Activated T-helper 2 cell treated with anti-CD3 and anti-CD28 coated beads, Interferon-gamma antibody, Interleukin-2, Interleukin-4, amounts not matched to agents 10 μg/mL and 5 μg/mL and 100 μg/mL, durations not matched to agents 14 hours and 24 hours and 36 hours (primary cell): ENCODE data around the gene CYP39A1. TPM values are rescaled to one million over a fixed set of nuclear protein-coding genes. Genes with fewer than 3 reads are reported as not detected.

Experiments
- DNase-seq: peaks from one replicate; pipeline ENCODE4 v3.0.0; 2021; ENCODE audit warnings: low spot score
- H3K27ac Mint-ChIP-seq: one replicate; pipeline ENCODE4 v1.8.0; 2021; ENCODE audit warnings: mixed read lengths
- H3K27me3 Mint-ChIP-seq: one replicate; pipeline ENCODE4 v1.8.0; 2021; ENCODE audit warnings: low read depth, mixed read lengths
- H3K36me3 Mint-ChIP-seq: one replicate; pipeline ENCODE4 v1.8.0; 2021; ENCODE audit warnings: low read depth, mixed read lengths
- H3K4me1 Mint-ChIP-seq: one replicate; pipeline ENCODE4 v1.8.0; 2021; ENCODE audit warnings: low read depth, mixed read lengths
- H3K4me3 Mint-ChIP-seq: one replicate; pipeline ENCODE4 v1.8.0; 2021; ENCODE audit warnings: low read depth, mild to moderate bottlenecking, moderate library complexity, mixed read lengths
- H3K9me3 Mint-ChIP-seq: one replicate; pipeline ENCODE4 v1.8.0; 2021; ENCODE audit warnings: mixed read lengths
- intact Hi-C: fragments of 100-400 bp; cut with micrococcal nuclease; formaldehyde crosslinking; loops from one replicate; pipeline ENCODE4 v1.15.1; 2023
- total RNA-seq: library from RNA; stranded (reverse); gene quantifications from 2 replicates; pipeline ENCODE4 v1.2.3, GENCODE V29; 2022

Gene CYP39A1, protein sequence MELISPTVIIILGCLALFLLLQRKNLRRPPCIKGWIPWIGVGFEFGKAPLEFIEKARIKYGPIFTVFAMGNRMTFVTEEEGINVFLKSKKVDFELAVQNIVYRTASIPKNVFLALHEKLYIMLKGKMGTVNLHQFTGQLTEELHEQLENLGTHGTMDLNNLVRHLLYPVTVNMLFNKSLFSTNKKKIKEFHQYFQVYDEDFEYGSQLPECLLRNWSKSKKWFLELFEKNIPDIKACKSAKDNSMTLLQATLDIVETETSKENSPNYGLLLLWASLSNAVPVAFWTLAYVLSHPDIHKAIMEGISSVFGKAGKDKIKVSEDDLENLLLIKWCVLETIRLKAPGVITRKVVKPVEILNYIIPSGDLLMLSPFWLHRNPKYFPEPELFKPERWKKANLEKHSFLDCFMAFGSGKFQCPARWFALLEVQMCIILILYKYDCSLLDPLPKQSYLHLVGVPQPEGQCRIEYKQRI
- not detected in 2 replicates for total RNA-seq

DNA sequence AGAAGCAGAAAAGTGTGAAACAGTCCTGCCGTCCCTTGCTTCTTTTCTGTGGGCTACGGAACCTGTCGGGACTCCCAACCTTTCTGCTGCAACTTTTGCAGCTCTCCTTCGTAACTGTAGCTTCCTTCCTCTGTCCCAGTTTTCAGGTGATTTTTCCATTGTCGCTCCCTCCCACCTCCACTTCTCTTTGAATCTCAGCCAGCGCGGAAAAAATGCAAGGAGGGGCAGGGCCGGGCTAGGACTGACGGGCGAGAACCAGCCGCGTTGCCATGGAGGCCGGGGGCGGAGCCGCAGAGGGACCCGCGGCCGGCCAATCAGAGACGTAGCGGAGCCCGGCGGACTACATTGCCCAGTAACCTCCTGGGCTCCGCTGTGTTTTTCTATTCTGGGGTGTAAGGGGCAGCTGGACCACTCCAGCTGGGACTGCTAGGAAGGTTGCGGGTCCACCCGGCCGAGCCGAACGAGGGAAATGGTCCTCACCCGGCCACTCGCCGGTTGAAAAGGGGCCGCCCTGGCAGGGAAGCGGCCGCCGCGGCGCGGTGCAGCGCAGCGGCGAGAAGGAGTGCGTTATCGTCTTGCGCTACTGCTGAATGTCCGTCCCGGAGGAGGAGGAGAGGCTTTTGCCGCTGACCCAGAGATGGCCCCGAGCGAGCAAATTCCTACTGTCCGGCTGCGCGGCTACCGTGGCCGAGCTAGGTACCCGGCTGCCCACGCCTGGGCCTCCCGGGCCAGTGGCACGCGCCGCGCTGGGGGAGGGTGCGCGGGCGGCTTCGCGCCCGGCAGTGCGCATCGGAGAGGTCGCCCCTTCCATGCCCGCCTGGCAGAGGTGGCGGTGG lies at the start of gene CYP39A1, which contains the start of gene SLC25A27:
Gene CYP39A1 (minus strand): TSS at position 216 of the 836 bp plus-strand sequence. CDS start 236 bp downstream, outside the sequence.
Gene SLC25A27 (plus strand): TSS at position 373 of the 836 bp plus-strand sequence. CDS start 218 bp downstream, at position 591.
- Mint-ChIP-seq H3K4me3 (peak within 1 kb of the TSS; percentile 83), H3K27me3 (peaks cover 51% of the 10 kb centered on the region), H3K36me3 (no peaks in the 10 kb centered on the region), H3K4me1 (peaks cover 14% of the 10 kb centered on the region), H3K9me3 (no peaks in the 10 kb centered on the region), H3K27ac (no peak within 1 kb of the TSS)
- intact Hi-C loops: no loop called here
- peak; percentile 76 for DNase-seq

DNA sequence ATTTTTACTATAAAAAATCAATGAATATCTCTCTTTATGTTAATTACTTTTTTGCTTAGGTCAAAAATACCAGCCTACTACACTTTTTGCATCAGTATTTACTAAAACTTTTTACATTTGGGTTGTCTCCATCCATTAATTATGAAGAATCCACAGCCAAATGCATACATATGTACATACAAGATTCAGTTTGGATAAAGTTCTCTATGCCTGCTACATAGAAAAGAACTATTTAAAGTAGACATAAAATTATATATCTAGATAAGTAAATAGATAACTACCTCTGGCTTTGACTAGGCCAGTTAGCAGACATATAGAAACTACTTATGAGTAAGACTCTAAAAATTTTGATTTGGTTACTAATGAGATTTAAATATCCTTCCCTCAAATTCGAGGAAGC lies 47.4 kb upstream of the CYP39A1 start:
- Mint-ChIP-seq H3K4me1 (no peaks in the 10 kb centered on the region), H3K36me3 (no peaks in the 10 kb centered on the region), H3K9me3 (no peaks in the 10 kb centered on the region), H3K27ac (no peak overlapping the region), H3K4me3 (no peak overlapping the region), H3K27me3 (peaks cover 29% of the 10 kb centered on the region)
- DNase-seq: no peak
- intact Hi-C loops: no loop called here

DNA sequence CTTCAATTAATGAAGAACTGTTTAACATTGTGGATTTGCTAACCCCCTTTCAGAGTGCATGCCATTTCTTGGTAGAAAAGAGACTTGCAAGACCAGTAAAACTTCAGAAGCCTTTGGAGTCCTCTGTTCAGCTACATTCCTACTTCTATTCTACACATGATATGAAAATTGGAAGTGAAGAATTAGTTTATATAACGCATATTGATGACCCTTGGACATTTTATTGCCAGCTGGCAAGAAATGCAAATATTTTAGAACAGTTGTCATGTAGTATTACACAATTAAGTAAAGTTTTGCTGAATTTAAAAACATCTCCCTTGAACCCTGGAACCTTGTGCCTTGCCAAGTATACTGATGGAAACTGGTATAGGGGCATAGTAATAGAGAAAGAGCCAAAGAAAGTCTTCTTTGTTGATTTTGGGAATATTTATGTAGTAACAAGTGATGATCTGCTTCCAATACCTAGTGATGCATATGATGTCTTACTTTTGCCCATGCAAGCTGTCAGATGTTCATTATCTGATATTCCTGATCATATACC lies 38.4 kb upstream of the CYP39A1 start:
- DNase-seq: no peak
- Mint-ChIP-seq H3K36me3 (no peaks in the 10 kb centered on the region), H3K4me1 (no peaks in the 10 kb centered on the region), H3K27ac (no peak overlapping the region), H3K4me3 (no peak overlapping the region), H3K27me3 (peaks cover 20% of the 10 kb centered on the region), H3K9me3 (no peaks in the 10 kb centered on the region)
- intact Hi-C loops: no loop called here

DNA sequence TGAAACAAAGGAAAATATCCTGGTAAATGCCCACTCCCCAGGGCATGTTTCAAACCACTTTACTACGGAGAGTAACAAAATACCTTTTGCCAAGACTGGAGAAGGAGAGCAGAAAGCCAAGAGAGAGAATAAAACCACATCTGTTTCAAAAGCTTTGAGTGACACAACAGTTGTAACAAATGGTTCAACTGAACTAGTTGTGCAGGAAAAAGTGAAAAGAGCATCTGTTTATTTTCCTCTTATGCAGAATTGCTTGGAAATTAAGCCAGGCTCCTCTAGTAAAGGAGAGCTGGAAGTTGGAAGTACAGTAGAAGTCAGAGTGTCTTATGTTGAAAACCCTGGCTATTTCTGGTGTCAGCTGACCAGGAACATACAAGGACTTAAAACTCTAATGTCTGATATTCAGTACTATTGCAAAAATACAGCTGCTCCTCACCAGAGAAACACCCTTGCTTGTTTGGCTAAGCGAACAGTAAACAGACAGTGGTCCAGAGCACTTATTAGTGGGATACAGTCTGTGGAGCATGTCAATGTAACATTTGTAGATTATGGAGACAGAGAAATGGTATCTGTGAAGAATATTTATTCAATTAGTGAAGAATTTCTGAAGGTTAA lies 37.6 kb upstream of the CYP39A1 start:
- H3K4me1 Mint-ChIP-seq: no peaks in the 10 kb centered on the region
- no peaks in the 10 kb centered on the region for H3K9me3 Mint-ChIP-seq
- no peak for DNase-seq
- H3K27me3 Mint-ChIP-seq: peaks cover 15% of the 10 kb centered on the region
- H3K4me3 Mint-ChIP-seq: no peak overlapping the region
- H3K36me3 Mint-ChIP-seq: no peaks in the 10 kb centered on the region
- intact Hi-C loops: no loop called here
- H3K27ac Mint-ChIP-seq: no peak overlapping the region

DNA sequence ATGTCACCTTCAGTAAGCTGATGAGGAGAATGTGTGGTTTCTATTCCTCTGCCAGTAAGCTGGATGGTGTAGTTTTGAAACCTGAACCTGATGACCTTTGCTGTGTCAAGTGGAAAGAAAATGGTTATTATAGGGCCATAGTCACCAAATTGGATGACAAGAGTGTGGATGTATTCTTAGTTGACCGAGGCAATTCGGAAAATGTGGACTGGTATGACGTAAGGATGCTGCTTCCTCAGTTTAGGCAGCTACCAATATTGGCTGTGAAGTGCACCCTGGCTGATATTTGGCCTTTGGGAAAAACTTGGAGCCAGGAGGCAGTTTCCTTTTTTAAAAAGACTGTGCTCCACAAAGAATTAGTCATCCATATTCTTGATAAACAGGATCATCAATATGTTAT lies 37.0 kb upstream of the CYP39A1 start:
- Mint-ChIP-seq H3K27me3 (peaks cover 18% of the 10 kb centered on the region), H3K27ac (no peak overlapping the region), H3K9me3 (no peaks in the 10 kb centered on the region), H3K36me3 (no peaks in the 10 kb centered on the region), H3K4me3 (no peak overlapping the region), H3K4me1 (no peaks in the 10 kb centered on the region)
- intact Hi-C loops: no loop called here
- DNase-seq: no peak

DNA sequence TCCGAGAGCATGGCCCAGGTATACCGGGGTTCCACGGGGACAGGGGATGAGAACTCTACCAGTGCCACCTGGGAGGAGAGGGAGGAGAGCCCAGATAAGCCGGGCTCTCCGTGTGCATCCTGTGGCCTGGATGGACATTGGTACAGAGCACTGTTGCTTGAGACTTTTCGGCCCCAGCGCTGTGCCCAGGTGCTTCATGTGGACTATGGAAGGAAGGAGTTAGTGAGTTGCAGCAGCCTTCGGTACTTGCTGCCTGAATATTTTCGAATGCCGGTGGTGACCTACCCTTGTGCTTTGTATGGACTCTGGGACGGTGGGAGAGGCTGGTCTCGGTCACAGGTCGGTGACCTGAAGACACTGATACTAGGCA lies 36.3 kb upstream of the CYP39A1 start:
- H3K4me1 Mint-ChIP-seq: no peaks in the 10 kb centered on the region
- no peak overlapping the region for H3K27ac Mint-ChIP-seq
- DNase-seq: no peak
- H3K36me3 Mint-ChIP-seq: no peaks in the 10 kb centered on the region
- intact Hi-C loops: no loop called here
- H3K4me3 Mint-ChIP-seq: no peak overlapping the region
- peaks cover 18% of the 10 kb centered on the region for H3K27me3 Mint-ChIP-seq
- no peaks in the 10 kb centered on the region for H3K9me3 Mint-ChIP-seq

DNA sequence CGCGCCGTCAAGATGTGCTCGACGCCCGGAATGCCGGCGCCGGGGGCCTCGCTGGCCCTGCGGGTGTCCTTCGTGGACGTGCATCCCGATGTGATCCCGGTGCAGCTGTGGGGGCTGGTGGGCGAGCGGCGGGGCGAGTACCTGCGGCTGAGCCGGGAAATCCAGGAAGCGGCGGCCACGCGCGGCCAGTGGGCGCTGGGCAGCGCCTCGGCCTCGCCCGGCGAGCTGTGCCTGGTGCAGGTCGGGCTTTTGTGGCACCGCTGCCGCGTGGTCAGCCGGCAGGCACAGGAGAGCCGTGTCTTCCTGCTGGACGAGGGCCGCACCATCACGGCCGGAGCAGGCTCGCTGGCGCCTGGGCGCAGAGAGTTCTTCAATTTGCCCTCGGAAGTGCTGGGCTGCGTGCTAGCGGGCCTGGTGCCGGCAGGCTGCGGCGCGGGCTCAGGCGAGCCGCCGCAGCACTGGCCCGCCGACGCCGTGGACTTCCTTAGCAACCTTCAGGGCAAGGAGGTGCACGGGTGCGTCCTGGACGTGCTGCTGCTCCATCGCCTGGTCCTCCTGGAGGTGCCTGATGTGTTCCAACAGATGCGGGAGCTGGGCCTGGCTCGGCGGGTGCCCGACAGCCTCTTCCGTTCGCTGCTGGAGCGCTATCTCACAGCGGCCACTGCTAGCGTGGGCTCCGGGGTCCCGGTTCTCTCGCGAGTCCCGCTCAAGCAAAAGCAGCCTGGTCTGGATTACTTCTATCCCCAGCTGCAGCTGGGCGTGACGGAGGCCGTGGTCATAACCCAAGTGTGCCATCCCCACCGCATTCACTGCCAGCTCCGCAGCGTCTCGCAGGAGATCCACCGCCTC lies 35.7 kb upstream of the CYP39A1 start:
- H3K27me3 Mint-ChIP-seq: peaks cover 13% of the 10 kb centered on the region
- no peak overlapping the region for H3K4me3 Mint-ChIP-seq
- intact Hi-C loops: no loop called here
- no peaks in the 10 kb centered on the region for H3K4me1 Mint-ChIP-seq
- H3K36me3 Mint-ChIP-seq: no peaks in the 10 kb centered on the region
- no peaks in the 10 kb centered on the region for H3K9me3 Mint-ChIP-seq
- DNase-seq: no peak
- no peak overlapping the region for H3K27ac Mint-ChIP-seq

DNA sequence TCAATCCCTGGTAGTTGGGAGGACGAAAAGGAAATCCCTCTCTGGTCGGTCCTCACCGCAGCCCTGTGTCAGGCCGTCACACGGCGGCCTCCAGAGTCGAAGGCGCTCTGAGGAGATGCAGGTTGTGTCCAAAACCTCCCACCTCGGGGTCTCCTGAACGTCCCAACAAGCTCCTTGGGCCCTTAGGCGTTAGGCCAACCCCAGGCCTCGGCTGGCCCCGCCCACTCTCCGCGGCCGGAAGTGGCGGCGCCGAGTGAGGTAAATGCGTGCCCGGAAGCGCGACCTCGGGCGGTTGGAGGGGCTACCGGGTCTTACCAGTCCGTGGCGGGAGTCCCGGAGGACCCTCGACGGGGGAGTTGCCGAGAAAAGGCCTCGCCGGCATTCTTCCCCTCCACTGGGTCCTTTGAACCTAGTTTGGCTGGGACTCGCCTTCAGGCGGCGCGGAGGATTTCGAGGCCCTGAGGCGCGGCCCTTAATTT lies 35.0 kb upstream of the CYP39A1 start, which contains the start of gene TDRD6:
Gene TDRD6 (plus strand): TSS at position 267 of the 479 bp plus-strand sequence. CDS start 244 bp downstream, outside the sequence.
- Mint-ChIP-seq H3K36me3 (no peaks in the 10 kb centered on the region), H3K9me3 (no peaks in the 10 kb centered on the region), H3K27me3 (peaks cover 13% of the 10 kb centered on the region), H3K4me3 (no peak within 1 kb of the TSS), H3K4me1 (no peaks in the 10 kb centered on the region), H3K27ac (no peak within 1 kb of the TSS)
- intact Hi-C loops: no loop called here
- DNase-seq: no peak

DNA sequence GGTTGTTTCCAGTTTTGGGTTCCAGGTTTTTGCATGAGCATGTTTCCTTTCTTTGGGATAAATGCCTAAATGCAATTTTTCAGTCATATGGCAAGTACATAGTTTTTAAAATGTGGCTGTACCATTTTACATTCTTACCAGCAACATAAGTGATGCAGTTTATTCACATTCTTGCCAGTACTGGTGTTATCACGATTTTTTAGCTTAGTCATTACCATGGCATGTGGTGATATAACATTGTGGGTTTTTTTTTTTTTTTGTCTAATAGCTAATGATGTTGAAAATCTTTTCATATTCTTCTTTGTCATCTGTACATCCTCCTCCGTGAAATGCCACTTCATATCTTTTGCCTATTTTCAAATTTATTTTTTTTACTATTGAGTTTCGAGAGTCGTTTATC lies 32.2 kb upstream of the CYP39A1 start:
- Mint-ChIP-seq H3K4me1 (no peaks in the 10 kb centered on the region), H3K9me3 (no peaks in the 10 kb centered on the region), H3K27me3 (peaks cover 12% of the 10 kb centered on the region), H3K27ac (no peak overlapping the region), H3K36me3 (no peaks in the 10 kb centered on the region), H3K4me3 (no peak overlapping the region)
- no peak for DNase-seq
- intact Hi-C loops: no loop called here

DNA sequence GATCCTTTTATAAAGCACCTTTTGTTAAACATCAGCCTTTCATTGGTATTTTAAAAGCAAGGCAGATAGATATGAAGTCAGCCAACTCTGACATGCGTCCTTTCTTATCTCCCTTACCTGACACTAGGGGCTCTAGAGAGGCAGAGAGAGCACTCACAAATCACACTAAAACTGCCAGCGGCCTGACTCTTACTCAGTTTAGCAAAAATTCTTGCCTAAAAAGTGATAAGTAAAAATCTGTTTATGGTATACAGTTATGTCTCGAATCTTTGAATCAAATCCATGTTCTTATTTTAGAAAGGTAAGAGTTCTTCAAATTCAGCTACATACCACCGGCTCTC lies 24.7 kb upstream of the CYP39A1 start:
- H3K4me1 Mint-ChIP-seq: no peaks in the 10 kb centered on the region
- no peak overlapping the region for H3K4me3 Mint-ChIP-seq

DNA sequence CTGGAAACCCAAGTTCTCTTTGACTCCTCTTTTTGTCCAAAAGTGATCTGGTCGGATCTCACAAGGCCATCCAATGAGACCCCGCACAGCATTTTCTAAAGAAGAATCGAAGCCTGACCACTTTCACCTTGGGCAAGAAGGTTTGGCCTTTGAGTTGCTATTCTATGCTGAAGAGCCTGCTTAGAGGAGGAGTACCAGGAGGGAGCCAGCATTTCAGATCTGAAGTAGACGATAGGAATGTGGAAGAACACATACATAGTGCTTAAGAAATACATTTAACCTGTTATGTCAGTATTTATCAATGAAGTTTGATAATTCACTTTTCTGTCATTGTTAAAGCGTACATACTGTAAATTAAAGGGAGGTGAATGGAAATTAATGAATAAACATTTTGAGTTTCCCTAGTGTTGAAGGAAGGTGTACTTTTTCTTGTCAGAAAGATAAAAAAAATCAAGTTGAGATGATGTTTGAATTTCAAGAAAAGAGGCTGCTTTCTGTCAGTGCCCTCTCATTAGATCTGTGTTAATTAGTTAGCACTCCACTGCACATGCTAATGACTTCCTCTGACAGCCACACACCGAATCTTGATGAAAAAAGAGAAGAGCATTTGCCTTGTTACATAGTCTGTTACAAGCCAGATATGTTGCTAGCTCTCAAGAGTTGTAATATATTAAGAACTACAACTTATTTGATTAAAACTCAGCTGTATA lies 24.1 kb upstream of the CYP39A1 start:
- no peaks in the 10 kb centered on the region for H3K9me3 Mint-ChIP-seq
- DNase-seq: no peak
- no peaks in the 10 kb centered on the region for H3K4me1 Mint-ChIP-seq
- intact Hi-C loops: no loop called here
- H3K27ac Mint-ChIP-seq: no peak overlapping the region
- H3K27me3 Mint-ChIP-seq: peaks cover 8% of the 10 kb centered on the region
- no peaks in the 10 kb centered on the region for H3K36me3 Mint-ChIP-seq
- H3K4me3 Mint-ChIP-seq: no peak overlapping the region

More for the DNA sequence above, 24.7 kb upstream of the CYP39A1 start:
- Mint-ChIP-seq H3K27ac (no peak overlapping the region), H3K9me3 (no peaks in the 10 kb centered on the region), H3K36me3 (no peaks in the 10 kb centered on the region), H3K27me3 (peaks cover 8% of the 10 kb centered on the region)
- DNase-seq: no peak
- intact Hi-C loops: no loop called here
